GM19240 (cell line): ENCODE data around the gene GPBP1.
"Not testable (repeated sequence)": the region's sequence is repeated elsewhere in the genome, so short reads cannot be mapped to it uniquely, and the experiment has no call there.

Experiments used
- DNase-seq: peaks from one replicate; pipeline ENCODE4 v3.0.0; 2011; ENCODE audit warnings: low spot score; ENCODE audit not compliant: insufficient read length

The GPBP1 gene

GRCh38 chr5:57276353-57276752 lies 102.5 kb downstream of the GPBP1 start:
- DNase-seq, result no peak

GRCh38 chr5:57277085-57277484 lies 103.2 kb downstream of the GPBP1 start:
- DNase-seq, result no peak

GRCh38 chr5:57280853-57281252 lies 107.0 kb downstream of the GPBP1 start:
- no peak for DNase-seq

GRCh38 chr5:57285084-57285483 lies 111.2 kb downstream of the GPBP1 start:
- not testable (repeated sequence) for DNase-seq

GRCh38 chr5:57291894-57292293 lies 118.0 kb downstream of the GPBP1 start:
- DNase-seq, result no peak

GRCh38 chr5:57292336-57292735 lies 118.5 kb downstream of the GPBP1 start:
- DNase-seq, result no peak

GRCh38 chr5:57298295-57298984 lies 124.6 kb downstream of the GPBP1 start:
- DNase-seq, result peak; percentile 40

- no peak for DNase-seq
Observed at GRCh38 chr5:57298985-57299491, 125.2 kb downstream of the GPBP1 start.

GRCh38 chr5:57299986-57300385 lies 126.1 kb downstream of the GPBP1 start:
- no peak for DNase-seq

- no peak for DNase-seq
Observed at GRCh38 chr5:57302164-57302563, 128.3 kb downstream of the GPBP1 start.

- DNase-seq, result no peak
Observed at GRCh38 chr5:57302643-57303042, 128.8 kb downstream of the GPBP1 start.

- DNase-seq, result no peak
Observed at GRCh38 chr5:57303985-57304384, 130.1 kb downstream of the GPBP1 start.

GRCh38 chr5:57304931-57305330 lies 131.1 kb downstream of the GPBP1 start:
- DNase-seq, result no peak

- DNase-seq, result no peak
Observed at GRCh38 chr5:57306359-57306758, 132.5 kb downstream of the GPBP1 start.

GRCh38 chr5:57307516-57307915 lies 133.7 kb downstream of the GPBP1 start:
- DNase-seq, result no peak

GRCh38 chr5:57309022-57309421 lies 135.2 kb downstream of the GPBP1 start:
- not testable (repeated sequence) for DNase-seq

GRCh38 chr5:57311251-57311650 lies 137.4 kb downstream of the GPBP1 start:
- no peak for DNase-seq

GRCh38 chr5:57311921-57312735 lies 138.3 kb downstream of the GPBP1 start:
- DNase-seq, result no peak

GRCh38 chr5:57313716-57314115 lies 139.9 kb downstream of the GPBP1 start:
- no peak for DNase-seq
